ENCODE measurements around the gene TMEM255A.
A peak's percentile ranks its signal among the peaks of the same experiment; 100 is the strongest.

TMEM255A gene

GRCh38 chrX:120306630-120307029 is 4.6 kb downstream of the TMEM255A start:
- DNase-seq, result no peak

- DNase-seq, result no peak
Measured at GRCh38 chrX:120305531-120306141, 5.6 kb downstream of the TMEM255A start.

- DNase-seq, result no peak
Measured at GRCh38 chrX:120304256-120304655, 7.0 kb downstream of the TMEM255A start.

GRCh38 chrX:120302434-120302833 is 8.8 kb downstream of the TMEM255A start:
- peak; percentile 3 to 19 for DNase-seq

- DNase-seq, result no peak
Measured at GRCh38 chrX:120301960-120302359, 9.3 kb downstream of the TMEM255A start.

GRCh38 chrX:120301497-120301896 is 9.8 kb downstream of the TMEM255A start:
- DNase-seq, result no peak

- no peak for DNase-seq
Measured at GRCh38 chrX:120299928-120300327, 11.3 kb downstream of the TMEM255A start.

- no peak for DNase-seq
Measured at GRCh38 chrX:120297923-120298322, 13.3 kb downstream of the TMEM255A start.

GRCh38 chrX:120294651-120295050 is 16.6 kb downstream of the TMEM255A start:
- DNase-seq, result no peak

GRCh38 chrX:120293015-120293414 is 18.2 kb downstream of the TMEM255A start:
- DNase-seq, result no peak

GRCh38 chrX:120291211-120291610 is 20.1 kb downstream of the TMEM255A start:
- no peak for DNase-seq

GRCh38 chrX:120290107-120290506 is 21.2 kb downstream of the TMEM255A start:
- no peak for DNase-seq

- DNase-seq, result no peak
Measured at GRCh38 chrX:120287513-120288112, 23.6 kb downstream of the TMEM255A start.

GRCh38 chrX:120286733-120287512 is 24.3 kb downstream of the TMEM255A start:
- no peak for DNase-seq

- no peak for DNase-seq
Measured at GRCh38 chrX:120282697-120283096, 28.6 kb downstream of the TMEM255A start.

- no peak for DNase-seq
Measured at GRCh38 chrX:120281761-120282160, 29.5 kb downstream of the TMEM255A start.

- no peak for DNase-seq
Measured at GRCh38 chrX:120281021-120281624, 30.1 kb downstream of the TMEM255A start.

GRCh38 chrX:120274958-120275357 is 36.3 kb downstream of the TMEM255A start:
- no peak for DNase-seq

GRCh38 chrX:120274145-120274544 is 37.1 kb downstream of the TMEM255A start:
- DNase-seq, result no peak

- no peak for DNase-seq
Measured at GRCh38 chrX:120271218-120271617, 40.0 kb downstream of the TMEM255A start.

GRCh38 chrX:120270567-120270966 is 40.7 kb downstream of the TMEM255A start:
- DNase-seq, result no peak

- no peak for DNase-seq
Measured at GRCh38 chrX:120269373-120270035, 41.8 kb downstream of the TMEM255A start.

GRCh38 chrX:120264341-120264740 is 46.9 kb downstream of the TMEM255A start:
- no peak for DNase-seq
